Mesendoderm (in vitro differentiated cells): ENCODE results near the gene ADCY7.

Experiments used
- DNase-seq: peaks from one replicate; pipeline ENCODE4 v3.0.0; 2013
- H2AK5ac ChIP-seq: 2 replicates; pipeline ENCODE4 v1.6.1; 2013; ENCODE audit warnings: low read length, inconsistent platforms
- H2BK120ac ChIP-seq: 2 replicates; pipeline ENCODE4 v1.6.1; 2013; ENCODE audit warnings: low read depth, mild to moderate bottlenecking, low read length, moderate library complexity, mixed read lengths
- H2BK15ac ChIP-seq: replicated peaks from 2 replicates; pipeline ENCODE4 v1.6.1; 2013; ENCODE audit warnings: low read depth, mild to moderate bottlenecking, moderate library complexity
- H2BK5ac ChIP-seq: 2 replicates; pipeline ENCODE4 v1.6.1; 2013; ENCODE audit warnings: low read length, inconsistent platforms
- H3K18ac ChIP-seq: 2 replicates; pipeline ENCODE4 v1.6.1; 2013; ENCODE audit warnings: mild to moderate bottlenecking, low read length, mixed read lengths
- H3K23ac ChIP-seq: one replicate; pipeline ENCODE4 v1.6.1; 2013; ENCODE audit warnings: low read length
- H3K27ac ChIP-seq: 2 replicates; pipeline ENCODE4 v1.5.1; 2013; ENCODE audit warnings: low read depth, mild to moderate bottlenecking, inconsistent platforms, low read length, moderate library complexity
- H3K27me3 ChIP-seq: 2 replicates; pipeline ENCODE4 v1.6.1; 2013; ENCODE audit warnings: low read length, control low read depth, mild to moderate bottlenecking, inconsistent platforms; ENCODE audit not compliant: insufficient read depth, poor library complexity
- H3K36me3 ChIP-seq: 2 replicates; pipeline ENCODE4 v1.6.1; 2013; ENCODE audit warnings: low read length, inconsistent platforms; ENCODE audit not compliant: control insufficient read depth, insufficient read depth
- H3K4ac ChIP-seq: one replicate; pipeline ENCODE4 v1.6.1; 2013; ENCODE audit warnings: low read depth, mild to moderate bottlenecking, low read length, moderate library complexity
- H3K4me1 ChIP-seq: 2 replicates; pipeline ENCODE4 v1.6.1; 2013; ENCODE audit warnings: low read depth, low read length, inconsistent platforms; ENCODE audit not compliant: control insufficient read depth
- H3K4me2 ChIP-seq: 2 replicates; pipeline ENCODE4 v1.6.1; 2013; ENCODE audit warnings: low read length
- H3K4me3 ChIP-seq: 2 replicates; pipeline ENCODE4 v1.5.1; 2013; ENCODE audit warnings: mild to moderate bottlenecking, low read length
- H3K56ac ChIP-seq: one replicate; pipeline ENCODE4 v1.6.1; 2013; ENCODE audit warnings: low read length
- H3K79me1 ChIP-seq: 2 replicates; pipeline ENCODE4 v1.6.1; 2013; ENCODE audit warnings: low read length, inconsistent platforms
- H3K79me2 ChIP-seq: 2 replicates; pipeline ENCODE4 v1.6.1; 2013; ENCODE audit warnings: mild to moderate bottlenecking, low read length; ENCODE audit not compliant: control insufficient read depth, insufficient read depth
- H3K9ac ChIP-seq: 2 replicates; pipeline ENCODE4 v1.6.1; 2013; ENCODE audit warnings: low read length, inconsistent platforms
- H4K5ac ChIP-seq: one replicate; pipeline ENCODE4 v1.6.1; 2013; ENCODE audit warnings: low read length
- H4K8ac ChIP-seq: one replicate; pipeline ENCODE4 v1.6.1; 2013; ENCODE audit warnings: low read depth, mild to moderate bottlenecking, control low read depth, low read length, moderate library complexity
- WGBS: extraction: QIAGEN DNeasy Blood & Tissue Kit; methylation state at CpG from one replicate; pipeline ENCODE4 v1.1.7; 2013; ENCODE audit warnings: low lambda C conversion rate, missing lambda C conversion rate; ENCODE audit not compliant: insufficient coverage; ENCODE audit errors: extremely low coverage; 5-methylcytosine and 5-hydroxymethylcytosine counted together

Gene ADCY7

DNA sequence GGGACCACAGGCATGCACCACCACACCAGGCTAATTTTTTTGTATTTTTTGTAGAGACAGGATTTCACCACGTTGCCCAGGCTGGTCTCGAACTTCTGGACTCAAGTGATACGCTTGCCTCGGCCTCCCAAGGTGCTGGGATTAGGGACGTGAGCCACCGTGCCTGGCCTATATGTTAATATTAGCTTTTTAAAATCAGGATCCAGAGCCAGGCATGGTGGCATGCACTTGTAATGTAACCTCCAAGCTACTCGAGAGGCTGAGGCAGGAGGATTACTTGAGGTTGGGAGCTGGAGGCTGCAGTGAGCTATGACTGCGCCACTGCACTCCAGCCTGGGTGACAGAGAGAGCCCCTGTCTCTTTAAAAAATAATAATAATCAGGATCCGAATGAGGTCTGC, 8.5 kb upstream of the ADCY7 start:
- no peak overlapping the region for H3K56ac ChIP-seq
- H2BK15ac ChIP-seq: no peak overlapping the region
- H3K4me3 ChIP-seq: no peak overlapping the region
- no peak overlapping the region for H3K27ac ChIP-seq
- H3K79me2 ChIP-seq: no peaks in the 10 kb centered on the region
- H3K4me2 ChIP-seq: no peak overlapping the region
- H2AK5ac ChIP-seq: no peak overlapping the region
- H3K4me1 ChIP-seq: no peaks in the 10 kb centered on the region
- H4K8ac ChIP-seq: no peak overlapping the region
- no peaks in the 10 kb centered on the region for H3K79me1 ChIP-seq
- H3K23ac ChIP-seq: no peak overlapping the region
- no peaks in the 10 kb centered on the region for H3K27me3 ChIP-seq
- no peak overlapping the region for H2BK120ac ChIP-seq
- H4K5ac ChIP-seq: no peak overlapping the region
- no CpG with 5 or more reads among the region's 9 CpGs for WGBS
- no peak overlapping the region for H3K18ac ChIP-seq
- H3K4ac ChIP-seq: no peak overlapping the region
- H2BK5ac ChIP-seq: no peak overlapping the region
- H3K9ac ChIP-seq: no peak overlapping the region
- DNase-seq: no peak
- no peaks in the 10 kb centered on the region for H3K36me3 ChIP-seq

DNA sequence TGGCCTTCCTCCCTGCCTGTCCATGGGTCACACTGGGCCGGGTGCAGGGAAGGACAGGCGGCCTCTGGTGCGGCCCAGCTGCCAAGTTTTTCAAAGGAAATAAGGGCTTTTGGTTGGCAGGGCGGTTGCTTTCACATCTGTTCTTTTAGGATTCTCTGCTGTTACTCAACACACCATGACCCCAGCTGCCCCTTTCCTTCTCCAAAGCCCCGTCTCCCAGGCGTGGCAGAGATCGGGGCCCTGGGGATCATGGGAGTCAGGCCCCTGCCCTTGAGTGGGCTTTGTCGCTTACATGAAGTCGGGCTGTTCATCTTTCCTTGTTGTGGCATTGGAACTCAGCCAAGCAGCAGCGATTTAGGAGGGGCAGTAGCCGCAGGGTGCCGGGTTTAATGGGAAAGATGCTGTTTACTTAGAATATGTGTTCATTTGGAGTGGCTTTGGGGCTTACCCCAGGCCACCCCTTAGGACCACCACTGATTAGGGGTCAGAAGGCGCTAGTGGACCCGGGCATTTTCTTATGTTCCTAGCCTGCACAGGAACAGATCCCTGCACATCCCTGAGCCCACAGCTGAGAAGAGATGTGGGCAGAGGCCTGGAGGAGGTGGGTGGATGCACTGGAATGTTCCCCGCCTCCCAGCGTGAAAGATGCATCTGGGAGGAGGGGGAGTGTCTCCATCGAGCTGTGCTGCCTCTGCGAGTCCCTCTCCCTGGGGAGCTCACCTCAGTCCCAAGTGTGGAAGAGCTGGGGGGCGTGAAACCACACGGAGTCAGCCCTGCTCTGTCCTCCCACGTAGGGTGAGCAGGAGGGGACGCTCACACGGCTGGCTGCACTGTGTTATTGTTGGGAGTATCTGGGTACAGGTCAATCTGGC, 6.8 kb upstream of the ADCY7 start:
- H3K4me2 ChIP-seq: no peak overlapping the region
- no peak overlapping the region for H3K27ac ChIP-seq
- no peaks in the 10 kb centered on the region for H3K79me1 ChIP-seq
- no peak for DNase-seq
- no peak overlapping the region for H2BK120ac ChIP-seq
- H3K4me3 ChIP-seq: no peak overlapping the region
- H2BK5ac ChIP-seq: no peak overlapping the region
- no peaks in the 10 kb centered on the region for H3K4me1 ChIP-seq
- no peak overlapping the region for H4K5ac ChIP-seq
- no peak overlapping the region for H3K18ac ChIP-seq
- WGBS: no CpG with 5 or more reads among the region's 23 CpGs
- H3K9ac ChIP-seq: no peak overlapping the region
- H3K56ac ChIP-seq: no peak overlapping the region
- H4K8ac ChIP-seq: no peak overlapping the region
- H3K79me2 ChIP-seq: no peaks in the 10 kb centered on the region
- H3K4ac ChIP-seq: no peak overlapping the region
- H2BK15ac ChIP-seq: no peak overlapping the region
- H2AK5ac ChIP-seq: no peak overlapping the region
- H3K23ac ChIP-seq: no peak overlapping the region
- no peaks in the 10 kb centered on the region for H3K36me3 ChIP-seq
- H3K27me3 ChIP-seq: no peaks in the 10 kb centered on the region

DNA sequence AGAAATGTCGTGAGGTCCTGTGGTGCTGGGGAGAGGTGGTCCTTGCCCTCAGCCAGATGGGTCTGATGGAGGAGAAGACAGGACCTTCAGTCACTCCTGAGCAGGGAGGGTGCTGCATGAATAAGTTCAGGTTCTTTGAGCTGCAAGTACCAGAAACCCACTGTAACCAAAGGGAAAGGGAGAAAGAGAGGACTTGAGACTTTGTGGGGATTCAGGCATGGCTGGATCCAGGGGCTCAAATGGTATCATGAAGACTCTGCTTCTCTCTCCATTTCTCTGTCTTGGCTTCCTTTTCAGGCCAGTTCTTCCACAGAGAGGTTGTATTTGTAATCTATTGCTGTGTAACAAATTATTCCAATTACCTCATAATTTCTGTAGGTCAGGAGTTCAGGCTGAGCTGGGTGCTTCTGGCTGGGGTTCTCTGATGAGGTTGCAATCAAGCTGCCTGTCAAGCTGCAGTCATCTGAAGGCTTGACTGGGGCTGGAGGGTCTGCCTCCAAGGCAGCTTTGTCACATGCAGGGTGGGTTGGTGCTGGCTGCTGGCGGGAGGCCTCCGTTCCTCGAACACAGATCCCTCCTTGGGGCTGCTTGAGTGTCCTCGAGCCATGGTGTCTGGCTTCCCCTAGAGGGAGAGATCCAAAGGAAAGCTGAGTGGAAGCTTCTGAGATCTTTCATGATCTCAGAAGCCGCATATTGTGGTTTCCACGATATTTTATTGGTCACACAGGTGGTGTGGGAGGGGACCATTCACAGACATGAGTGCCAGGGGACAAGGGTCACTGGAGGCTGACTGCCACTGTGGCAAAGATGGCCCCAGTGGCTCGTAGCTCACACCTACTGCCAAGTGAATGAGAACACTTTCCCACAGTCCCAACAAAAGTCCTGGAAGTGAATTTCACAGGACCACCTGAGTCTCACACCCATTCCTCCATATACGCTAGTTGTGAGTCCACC, 5.9 kb upstream of the ADCY7 start:
- H3K79me1 ChIP-seq: no peaks in the 10 kb centered on the region
- H2BK5ac ChIP-seq: no peak overlapping the region
- H3K9ac ChIP-seq: no peak overlapping the region
- no peak overlapping the region for H3K56ac ChIP-seq
- no peak overlapping the region for H3K4ac ChIP-seq
- H3K36me3 ChIP-seq: no peaks in the 10 kb centered on the region
- DNase-seq: no peak
- H3K18ac ChIP-seq: no peak overlapping the region
- no peaks in the 10 kb centered on the region for H3K79me2 ChIP-seq
- no peaks in the 10 kb centered on the region for H3K27me3 ChIP-seq
- H3K27ac ChIP-seq: no peak overlapping the region
- H2AK5ac ChIP-seq: no peak overlapping the region
- WGBS: no CpG with 5 or more reads among the region's 9 CpGs
- no peak overlapping the region for H3K23ac ChIP-seq
- no peak overlapping the region for H2BK15ac ChIP-seq
- H3K4me3 ChIP-seq: no peak overlapping the region
- H2BK120ac ChIP-seq: no peak overlapping the region
- H4K8ac ChIP-seq: no peak overlapping the region
- no peak overlapping the region for H3K4me2 ChIP-seq
- H4K5ac ChIP-seq: no peak overlapping the region
- H3K4me1 ChIP-seq: no peaks in the 10 kb centered on the region

DNA sequence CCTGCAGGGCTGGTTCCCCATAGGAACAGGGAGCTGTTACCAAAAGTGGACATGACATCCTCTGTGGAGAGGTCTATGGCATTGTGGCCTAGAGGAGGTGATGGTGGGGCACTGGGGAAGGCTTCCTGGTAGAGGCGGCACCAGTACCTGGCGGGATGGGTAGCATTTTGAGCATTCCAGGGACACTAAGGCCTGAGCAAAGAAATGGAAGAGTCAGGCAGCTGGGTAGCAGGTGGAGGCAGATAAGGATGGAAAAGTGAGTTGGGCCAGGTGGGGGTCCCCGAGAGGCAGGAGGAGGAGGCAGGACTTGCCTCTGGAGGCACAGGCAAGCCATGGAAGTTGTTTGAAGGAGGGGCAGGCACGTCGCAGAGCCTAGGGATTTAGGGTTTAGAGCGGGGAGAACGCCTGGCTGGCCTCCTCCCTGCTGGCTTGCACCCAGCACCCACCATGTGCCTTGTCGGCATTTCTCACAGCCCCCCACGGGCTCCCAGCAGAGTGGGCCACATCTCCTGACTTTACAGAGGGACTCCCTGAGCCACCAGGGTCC, 5.1 kb upstream of the ADCY7 start:
- Histone ChIP-seq H3K23ac (no peak overlapping the region), H3K79me2 (no peaks in the 10 kb centered on the region), H3K4me3 (no peak overlapping the region), H3K36me3 (no peaks in the 10 kb centered on the region), H3K27ac (no peak overlapping the region), H4K8ac (no peak overlapping the region), H2BK15ac (no peak overlapping the region), H3K79me1 (no peaks in the 10 kb centered on the region), H4K5ac (no peak overlapping the region), H2BK5ac (no peak overlapping the region), H2BK120ac (no peak overlapping the region), H3K4ac (no peak overlapping the region), H3K4me2 (no peak overlapping the region), H3K9ac (no peak overlapping the region), H3K4me1 (peaks cover 2% of the 10 kb centered on the region), H3K27me3 (no peaks in the 10 kb centered on the region), H3K56ac (no peak overlapping the region), H3K18ac (no peak overlapping the region), H2AK5ac (no peak overlapping the region)
- WGBS: no CpG with 5 or more reads among the region's 9 CpGs
- no peak for DNase-seq

DNA sequence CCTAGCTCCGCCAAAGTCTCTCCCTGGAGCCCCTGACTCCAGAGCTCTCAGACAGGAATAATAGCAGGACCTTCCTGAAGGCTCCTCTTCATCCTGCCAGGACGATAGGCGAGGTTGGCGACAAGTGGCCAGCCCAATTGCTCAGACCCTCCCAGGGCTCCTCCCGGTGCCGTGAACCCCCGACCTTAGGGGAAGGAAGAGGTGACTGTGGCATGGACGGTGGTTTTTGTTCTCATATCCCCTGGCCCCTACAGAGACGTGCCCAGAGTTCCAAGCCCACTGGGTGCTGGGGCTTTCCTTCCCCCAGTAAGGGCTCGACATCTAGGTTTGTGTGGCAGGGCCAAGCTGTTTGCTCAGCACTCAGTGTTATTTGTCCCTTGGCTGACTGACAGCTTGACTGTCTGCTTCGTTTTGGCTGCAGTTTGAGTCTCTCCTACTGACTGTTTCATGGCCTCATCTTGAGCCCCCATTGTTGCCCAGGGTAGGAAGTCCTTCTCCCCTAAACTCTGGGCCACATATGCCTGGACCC, 4.6 kb upstream of the ADCY7 start:
- Histone ChIP-seq H3K27me3 (no peaks in the 10 kb centered on the region), H2AK5ac (no peak overlapping the region), H3K18ac (no peak overlapping the region), H3K23ac (no peak overlapping the region), H3K79me2 (no peaks in the 10 kb centered on the region), H2BK5ac (no peak overlapping the region), H3K4me3 (no peak overlapping the region), H3K4me1 (peaks cover 6% of the 10 kb centered on the region), H3K27ac (no peak overlapping the region), H3K4me2 (no peak overlapping the region), H3K9ac (no peak overlapping the region), H2BK15ac (no peak overlapping the region), H2BK120ac (no peak overlapping the region), H3K4ac (no peak overlapping the region), H3K79me1 (no peaks in the 10 kb centered on the region), H4K5ac (no peak overlapping the region), H3K56ac (no peak overlapping the region), H4K8ac (no peak overlapping the region), H3K36me3 (no peaks in the 10 kb centered on the region)
- DNase-seq: no peak
- WGBS: no CpG with 5 or more reads among the region's 11 CpGs
